ENCODE data around the gene PHB1.
"Not testable (repeated sequence)": the region's sequence is repeated elsewhere in the genome, so short reads cannot be mapped to it uniquely, and the experiment has no call there.

PHB1 gene

GRCh38 chr17:49404906-49405305 is 9.8 kb downstream of the PHB1 start:
- no peaks in the 10 kb centered on the region for H3K4me1 ChIP-seq (ENCODE audit: insufficient read depth, low read length)

GRCh38 chr17:49404361-49404760 is 10.3 kb downstream of the PHB1 start:
- no peaks in the 10 kb centered on the region for H3K4me1 ChIP-seq (ENCODE audit: insufficient read depth, low read length)
- H3K36me3 ChIP-seq (ENCODE audit: insufficient read depth, low read length): peaks cover 29% of the 10 kb centered on the region
- no peaks in the 10 kb centered on the region for H3K9me3 ChIP-seq (ENCODE audit: control insufficient read depth, insufficient read depth, low read length)
- H3K9ac ChIP-seq (ENCODE audit: low read depth, low read length): no peak overlapping the region

More at GRCh38 chr17:49404906-49405305, 9.8 kb downstream of the PHB1 start:
- H3K36me3 ChIP-seq (ENCODE audit: insufficient read depth, low read length): peaks cover 29% of the 10 kb centered on the region
- no peaks in the 10 kb centered on the region for H3K9me3 ChIP-seq (ENCODE audit: control insufficient read depth, insufficient read depth, low read length)
- H3K9ac ChIP-seq (ENCODE audit: low read depth, low read length): no peak overlapping the region

GRCh38 chr17:49403514-49404289 is 11.0 kb downstream of the PHB1 start:
- Histone ChIP-seq H3K36me3 (ENCODE audit: insufficient read depth, low read length) (peaks cover 29% of the 10 kb centered on the region), H3K9ac (ENCODE audit: low read depth, low read length) (no peak overlapping the region), H3K4me1 (ENCODE audit: insufficient read depth, low read length) (no peaks in the 10 kb centered on the region), H3K9me3 (ENCODE audit: control insufficient read depth, insufficient read depth, low read length) (no peaks in the 10 kb centered on the region)

- no peak overlapping the region for H3K9ac ChIP-seq (ENCODE audit: low read depth, low read length)
- H3K4me1 ChIP-seq (ENCODE audit: insufficient read depth, low read length): no peaks in the 10 kb centered on the region
- peaks cover 22% of the 10 kb centered on the region for H3K36me3 ChIP-seq (ENCODE audit: insufficient read depth, low read length)
- no peaks in the 10 kb centered on the region for H3K9me3 ChIP-seq (ENCODE audit: control insufficient read depth, insufficient read depth, low read length)
Observed at GRCh38 chr17:49402706-49403105, 12.0 kb downstream of the PHB1 start.

- Histone ChIP-seq H3K36me3 (ENCODE audit: insufficient read depth, low read length) (peaks cover 16% of the 10 kb centered on the region), H3K9me3 (ENCODE audit: control insufficient read depth, insufficient read depth, low read length) (no peaks in the 10 kb centered on the region), H3K9ac (ENCODE audit: low read depth, low read length) (no peak overlapping the region), H3K4me1 (ENCODE audit: insufficient read depth, low read length) (no peaks in the 10 kb centered on the region)
Observed at GRCh38 chr17:49401971-49402611, 12.6 kb downstream of the PHB1 start.

- no peaks in the 10 kb centered on the region; the same call in 1 of the 2 replicates for H3K36me3 ChIP-seq (ENCODE audit: insufficient read depth, low read length)
Observed at GRCh38 chr17:49399995-49400394, 14.7 kb downstream of the PHB1 start.

GRCh38 chr17:49397586-49397985 is 17.1 kb downstream of the PHB1 start:
- Histone ChIP-seq H3K9ac (ENCODE audit: low read depth, low read length) (no peak overlapping the region), H3K4me1 (ENCODE audit: insufficient read depth, low read length) (no peaks in the 10 kb centered on the region), H3K36me3 (ENCODE audit: insufficient read depth, low read length) (no peaks in the 10 kb centered on the region), H3K9me3 (ENCODE audit: control insufficient read depth, insufficient read depth, low read length) (no peaks in the 10 kb centered on the region)

More at GRCh38 chr17:49399995-49400394, 14.7 kb downstream of the PHB1 start:
- Histone ChIP-seq H3K4me1 (ENCODE audit: insufficient read depth, low read length) (no peaks in the 10 kb centered on the region), H3K9ac (ENCODE audit: low read depth, low read length) (no peak overlapping the region), H3K9me3 (ENCODE audit: control insufficient read depth, insufficient read depth, low read length) (no peaks in the 10 kb centered on the region)

GRCh38 chr17:49393491-49394255 is 21.0 kb downstream of the PHB1 start:
- no peak overlapping the region for H3K9ac ChIP-seq (ENCODE audit: low read depth, low read length)
- no peaks in the 10 kb centered on the region for H3K9me3 ChIP-seq (ENCODE audit: control insufficient read depth, insufficient read depth, low read length)
- H3K4me1 ChIP-seq (ENCODE audit: insufficient read depth, low read length): no peaks in the 10 kb centered on the region
- H3K36me3 ChIP-seq (ENCODE audit: insufficient read depth, low read length): no peaks in the 10 kb centered on the region

GRCh38 chr17:49390548-49391324 is 23.9 kb downstream of the PHB1 start:
- no peaks in the 10 kb centered on the region for H3K9me3 ChIP-seq (ENCODE audit: control insufficient read depth, insufficient read depth, low read length)
- no peaks in the 10 kb centered on the region for H3K36me3 ChIP-seq (ENCODE audit: insufficient read depth, low read length)
- H3K9ac ChIP-seq (ENCODE audit: low read depth, low read length): no peak overlapping the region
- no peaks in the 10 kb centered on the region for H3K4me1 ChIP-seq (ENCODE audit: insufficient read depth, low read length)

- H3K9ac ChIP-seq (ENCODE audit: low read depth, low read length); H3K4me1 ChIP-seq (ENCODE audit: insufficient read depth, low read length); H3K9me3 ChIP-seq (ENCODE audit: control insufficient read depth, insufficient read depth, low read length); H3K36me3 ChIP-seq (ENCODE audit: insufficient read depth, low read length): not testable (repeated sequence)
Observed at GRCh38 chr17:49389514-49390347, 25.0 kb downstream of the PHB1 start.

GRCh38 chr17:49388692-49389513 is 25.8 kb downstream of the PHB1 start:
- H3K9ac ChIP-seq (ENCODE audit: low read depth, low read length): no peak overlapping the region
- no peaks in the 10 kb centered on the region for H3K36me3 ChIP-seq (ENCODE audit: insufficient read depth, low read length)
- H3K9me3 ChIP-seq (ENCODE audit: control insufficient read depth, insufficient read depth, low read length): no peaks in the 10 kb centered on the region
- no peaks in the 10 kb centered on the region for H3K4me1 ChIP-seq (ENCODE audit: insufficient read depth, low read length)

GRCh38 chr17:49388290-49388640 is 26.4 kb downstream of the PHB1 start:
- H3K9me3 ChIP-seq (ENCODE audit: control insufficient read depth, insufficient read depth, low read length): no peaks in the 10 kb centered on the region
- no peak overlapping the region for H3K9ac ChIP-seq (ENCODE audit: low read depth, low read length)
- no peaks in the 10 kb centered on the region for H3K36me3 ChIP-seq (ENCODE audit: insufficient read depth, low read length)
- H3K4me1 ChIP-seq (ENCODE audit: insufficient read depth, low read length): no peaks in the 10 kb centered on the region

All from ES-I3 (cell line).